HG03045 (cell line): Measurements from ENCODE around the gene CHP1.
"Not testable (repeated sequence)": the region's sequence is repeated elsewhere in the genome, so short reads cannot be mapped to it uniquely, and the experiment has no call there.

Source experiments
- ATAC-seq: cut with Tn5 transposase; IDR thresholded peaks from one replicate; pipeline ENCODE4 v1.9.1; 2021; ENCODE audit warnings: mild to moderate bottlenecking, moderate library complexity; ENCODE audit not compliant: unreplicated experiment

Gene CHP1

GRCh38 chr15:41256103-41256502 is 25.0 kb downstream of the CHP1 start:
- ATAC-seq, result no peak

GRCh38 chr15:41256577-41257038 is 25.5 kb downstream of the CHP1 start:
- no peak for ATAC-seq

GRCh38 chr15:41258750-41259471 is 27.8 kb downstream of the CHP1 start:
- ATAC-seq, result no peak

- ATAC-seq, result no peak
Measured at GRCh38 chr15:41259546-41260189, 28.6 kb downstream of the CHP1 start.

- ATAC-seq, result not testable (repeated sequence)
Measured at GRCh38 chr15:41260924-41261323, 29.9 kb downstream of the CHP1 start.

GRCh38 chr15:41262571-41262970 is 31.5 kb downstream of the CHP1 start:
- ATAC-seq, result no peak

- ATAC-seq, result no peak
Measured at GRCh38 chr15:41263891-41264351, 32.9 kb downstream of the CHP1 start.

- no peak for ATAC-seq
Measured at GRCh38 chr15:41269887-41270286, 38.8 kb downstream of the CHP1 start.

- no peak for ATAC-seq
Measured at GRCh38 chr15:41276831-41277230, 45.8 kb downstream of the CHP1 start.

- no peak for ATAC-seq
Measured at GRCh38 chr15:41278319-41278718, 47.3 kb downstream of the CHP1 start.

GRCh38 chr15:41279535-41280283 is 48.6 kb downstream of the CHP1 start:
- no peak for ATAC-seq

- no peak for ATAC-seq
Measured at GRCh38 chr15:41281236-41281635, 50.2 kb downstream of the CHP1 start.

GRCh38 chr15:41282436-41282835 is 51.4 kb downstream of the CHP1 start:
- not testable (repeated sequence) for ATAC-seq

- not testable (repeated sequence) for ATAC-seq
Measured at GRCh38 chr15:41282980-41283652, 52.0 kb downstream of the CHP1 start.

GRCh38 chr15:41283653-41284426 is 52.8 kb downstream of the CHP1 start:
- peak; percentile 98 for ATAC-seq

- no peak for ATAC-seq
Measured at GRCh38 chr15:41284427-41285177, 53.5 kb downstream of the CHP1 start.

- no peak for ATAC-seq
Measured at GRCh38 chr15:41285285-41285684, 54.2 kb downstream of the CHP1 start.

GRCh38 chr15:41286665-41287333 is 55.7 kb downstream of the CHP1 start:
- ATAC-seq, result no peak

- ATAC-seq, result no peak
Measured at GRCh38 chr15:41288464-41288863, 57.4 kb downstream of the CHP1 start.
